Astrocyte (in vitro differentiated cells and primary cell): ENCODE results near the gene CSNK1G2.

Experiments used
- EZH2 ChIP-seq: IDR thresholded peaks from 2 replicates; pipeline ENCODE4 v1.6.1; 2012; ENCODE audit warnings: mild to moderate bottlenecking, low read length, inconsistent platforms; ENCODE audit not compliant: insufficient read depth
- TF ChIP-seq, protein P1 (sequence below): IDR thresholded peaks from 2 replicates; pipeline ENCODE4 v1.5.1; 2011; ENCODE audit warnings: low read depth, mild to moderate bottlenecking, inconsistent platforms, low read length, moderate library complexity; ENCODE audit not compliant: insufficient read depth

DNA sequence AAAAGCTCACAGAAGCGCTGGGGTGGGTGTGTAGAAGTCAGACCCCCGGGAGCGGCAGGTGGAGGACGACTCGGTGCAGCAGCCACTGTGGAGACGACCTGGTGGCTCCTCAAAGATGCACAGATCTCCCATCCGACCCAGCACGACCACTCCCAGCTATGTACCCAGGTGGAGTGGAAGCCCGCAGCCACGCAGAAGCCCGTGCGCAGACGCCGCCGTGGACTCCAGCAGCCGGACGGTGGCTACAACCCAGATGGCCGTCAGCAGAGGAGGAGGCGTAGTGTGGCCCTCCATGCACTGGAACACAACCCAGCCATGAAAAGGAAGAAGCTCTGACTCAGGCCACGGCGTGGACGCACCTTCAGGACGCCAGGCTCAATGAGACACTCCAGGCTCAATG, 21.7 kb downstream of the CSNK1G2 start:
- TF ChIP-seq, protein P1, sequence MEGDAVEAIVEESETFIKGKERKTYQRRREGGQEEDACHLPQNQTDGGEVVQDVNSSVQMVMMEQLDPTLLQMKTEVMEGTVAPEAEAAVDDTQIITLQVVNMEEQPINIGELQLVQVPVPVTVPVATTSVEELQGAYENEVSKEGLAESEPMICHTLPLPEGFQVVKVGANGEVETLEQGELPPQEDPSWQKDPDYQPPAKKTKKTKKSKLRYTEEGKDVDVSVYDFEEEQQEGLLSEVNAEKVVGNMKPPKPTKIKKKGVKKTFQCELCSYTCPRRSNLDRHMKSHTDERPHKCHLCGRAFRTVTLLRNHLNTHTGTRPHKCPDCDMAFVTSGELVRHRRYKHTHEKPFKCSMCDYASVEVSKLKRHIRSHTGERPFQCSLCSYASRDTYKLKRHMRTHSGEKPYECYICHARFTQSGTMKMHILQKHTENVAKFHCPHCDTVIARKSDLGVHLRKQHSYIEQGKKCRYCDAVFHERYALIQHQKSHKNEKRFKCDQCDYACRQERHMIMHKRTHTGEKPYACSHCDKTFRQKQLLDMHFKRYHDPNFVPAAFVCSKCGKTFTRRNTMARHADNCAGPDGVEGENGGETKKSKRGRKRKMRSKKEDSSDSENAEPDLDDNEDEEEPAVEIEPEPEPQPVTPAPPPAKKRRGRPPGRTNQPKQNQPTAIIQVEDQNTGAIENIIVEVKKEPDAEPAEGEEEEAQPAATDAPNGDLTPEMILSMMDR: no peak
- TF ChIP-seq EZH2: no peak
